Activated T-cell treated with anti-CD3 and anti-CD28 coated beads for 4 hours (primary cell): ENCODE measurements around the gene CXCR3.
"Not testable (repeated sequence)": the region's sequence is repeated elsewhere in the genome, so short reads cannot be mapped to it uniquely, and the experiment has no call there.

ENCODE experiments used
- DNase-seq: peaks from one replicate; pipeline ENCODE4 v3.0.0-alpha.2; 2020

The CXCR3 gene

DNA sequence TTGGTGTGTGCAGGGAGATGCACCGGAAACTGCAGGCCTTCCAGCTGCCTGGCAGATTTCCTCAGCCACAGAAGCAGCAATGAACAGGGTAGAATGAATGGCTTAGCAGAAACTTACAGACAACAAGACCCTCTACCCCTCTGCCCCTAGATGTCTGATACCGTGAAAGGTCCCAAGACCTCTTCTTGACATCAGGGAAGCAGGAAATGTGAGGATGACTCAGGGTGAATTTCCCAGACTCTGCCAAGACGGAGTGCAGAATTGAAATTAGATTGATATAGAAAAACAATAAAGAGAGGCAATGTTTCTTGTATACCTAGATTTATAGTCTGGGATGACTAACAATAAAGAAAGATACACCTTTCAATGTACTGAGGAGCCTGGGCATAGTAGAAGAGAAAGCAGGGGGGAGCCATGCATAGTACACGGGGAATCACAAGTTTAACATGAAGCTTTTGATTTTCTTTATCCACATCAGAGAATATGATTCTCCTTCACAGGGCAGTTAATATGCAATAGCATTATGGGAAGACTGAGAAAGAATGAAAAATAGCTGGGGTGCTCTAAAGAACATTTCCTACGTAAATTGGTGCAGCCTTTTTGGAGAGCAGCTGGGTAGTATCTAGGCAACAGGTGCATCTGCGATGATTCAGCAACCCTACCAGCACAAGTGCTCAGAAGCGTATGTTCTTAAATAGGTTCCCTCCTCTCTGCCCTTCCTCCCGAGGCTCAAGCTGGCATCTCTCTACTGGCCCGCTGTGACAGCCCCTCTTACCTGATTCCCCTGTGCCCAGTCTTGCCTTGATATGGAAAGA lies 18.3 kb upstream of the CXCR3 start:
- DNase-seq: no peak

DNA sequence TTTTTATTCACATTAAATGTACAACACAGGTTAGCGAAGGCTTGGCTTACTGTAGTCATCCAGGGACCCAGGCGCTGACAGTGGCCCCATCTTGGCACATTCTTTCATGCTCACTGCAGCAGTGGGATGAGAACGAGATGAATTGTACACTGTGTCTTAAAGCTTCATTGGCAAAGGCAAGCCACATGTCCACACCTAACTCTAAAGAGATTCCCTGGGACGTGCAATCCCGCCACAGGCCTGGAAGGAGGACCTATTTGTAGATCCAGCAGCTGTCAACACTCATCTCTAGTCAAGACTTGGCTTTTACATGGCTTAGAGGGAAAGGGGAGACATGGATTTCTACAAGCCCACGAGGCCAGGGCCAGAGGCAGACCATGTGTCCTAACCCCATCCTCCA lies 16.1 kb upstream of the CXCR3 start:
- no peak for DNase-seq

GRCh38 chrX:71632923-71633657 lies 14.8 kb upstream of the CXCR3 start:
- no peak for DNase-seq

- DNase-seq: no peak
These were observed 11.2 kb upstream of the CXCR3 start for GRCh38 chrX:71629467-71629866.

- DNase-seq: no peak
These were observed 9.5 kb upstream of the CXCR3 start for GRCh38 chrX:71627588-71628404.

DNA sequence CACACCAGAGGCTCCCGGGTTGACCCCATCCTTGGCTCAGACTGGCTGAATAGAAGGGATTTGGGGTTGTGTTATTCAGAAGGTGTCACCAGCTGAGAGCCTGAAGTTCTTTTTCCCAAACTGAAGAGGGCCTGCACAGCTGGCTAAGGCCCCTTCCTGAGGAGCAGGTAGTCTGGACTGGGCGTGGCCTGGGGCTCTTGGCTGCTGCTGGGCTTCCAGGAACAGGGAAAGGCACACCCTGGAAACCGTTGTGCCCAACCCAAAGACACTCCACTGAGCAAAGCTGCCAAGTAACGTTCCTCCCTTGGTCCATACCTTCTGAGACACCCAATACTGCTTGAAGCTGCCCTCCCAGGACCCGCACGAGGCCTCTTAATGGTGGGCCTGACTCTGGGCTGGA lies 8.3 kb upstream of the CXCR3 start:
- no peak for DNase-seq

DNA sequence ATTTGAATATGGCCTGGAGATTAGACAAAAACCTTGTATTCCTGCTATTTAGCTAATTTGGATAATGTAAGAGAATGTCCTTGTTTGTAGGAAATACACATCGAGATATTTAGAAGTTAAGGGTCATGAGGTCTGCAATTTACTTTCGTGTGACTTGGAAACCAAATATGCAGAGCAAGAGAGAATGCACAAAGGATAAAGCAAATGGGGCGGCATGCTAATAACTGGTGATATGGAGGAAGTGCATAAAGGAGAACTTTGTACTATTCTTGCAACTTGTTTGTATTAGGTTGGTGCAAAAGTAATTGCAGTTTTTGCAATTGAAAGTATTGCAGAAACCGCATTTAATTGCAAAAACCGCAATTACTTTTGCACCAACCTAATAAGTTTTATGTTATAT lies 7.2 kb upstream of the CXCR3 start:
- DNase-seq: no peak

GRCh38 chrX:71623714-71624113 lies 5.4 kb upstream of the CXCR3 start:
- no peak for DNase-seq

GRCh38 chrX:71622576-71623450 lies 4.5 kb upstream of the CXCR3 start:
- DNase-seq: no peak

DNA sequence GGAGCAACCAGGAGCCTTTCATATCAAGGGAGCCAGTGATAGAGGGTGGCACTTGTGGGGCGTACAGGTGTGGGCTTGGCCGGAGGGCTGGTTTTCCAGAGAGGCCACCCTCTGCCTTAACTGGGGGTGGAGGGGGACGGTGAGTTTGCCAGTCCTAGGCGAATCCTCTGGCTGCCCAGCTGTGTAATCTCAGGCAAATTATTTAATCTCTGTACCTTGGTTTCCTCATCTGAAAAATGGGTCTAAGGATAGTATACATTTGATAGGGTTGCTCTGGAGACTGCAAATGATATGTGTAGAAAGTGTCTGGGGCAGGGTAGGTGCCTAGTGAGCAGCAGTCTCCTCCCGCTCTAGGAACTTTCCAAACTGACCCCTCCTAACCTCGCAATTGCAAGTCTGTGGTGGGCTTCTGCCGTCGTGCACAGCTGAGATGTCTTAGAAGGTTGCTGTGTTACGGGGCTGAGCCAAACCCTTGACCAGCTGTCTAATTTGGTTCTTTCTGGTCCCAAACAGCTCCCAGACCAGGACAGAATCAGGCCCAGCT lies 3.8 kb upstream of the CXCR3 start:
- no peak for DNase-seq

DNA sequence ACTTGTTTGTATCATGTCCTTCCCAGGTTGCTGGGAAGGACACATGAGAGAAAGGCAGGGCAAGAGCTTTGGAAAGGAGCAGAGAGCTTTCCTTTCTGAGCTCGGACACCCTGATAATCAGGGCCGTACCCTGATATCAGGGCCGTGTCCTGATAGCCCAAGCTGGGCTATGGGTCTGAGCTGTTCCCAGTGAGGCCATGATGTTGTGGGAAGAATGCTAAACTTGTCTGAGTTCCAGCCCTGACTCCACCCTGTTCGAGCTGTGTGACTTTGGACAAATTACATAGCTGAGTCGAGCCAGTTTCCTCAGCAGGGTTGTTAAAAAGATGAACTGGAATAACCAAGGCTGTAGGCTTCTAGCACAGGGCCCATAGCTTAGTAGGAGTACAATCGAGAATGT lies 3.3 kb upstream of the CXCR3 start:
- DNase-seq: no peak

- DNase-seq: no peak
These were observed 1.7 kb upstream of the CXCR3 start for GRCh38 chrX:71619986-71620385.

GRCh38 chrX:71619193-71619592 lies 882 bp upstream of the CXCR3 start:
- DNase-seq: peak; percentile 57

- no peak for DNase-seq
These were observed 476 bp upstream of the CXCR3 start for GRCh38 chrX:71618787-71619186.

GRCh38 chrX:71617742-71618141 lies 569 bp downstream of the CXCR3 start:
- DNase-seq: no peak

- DNase-seq: no peak
These were observed 1.4 kb downstream of the CXCR3 start for GRCh38 chrX:71616672-71617529.

DNA sequence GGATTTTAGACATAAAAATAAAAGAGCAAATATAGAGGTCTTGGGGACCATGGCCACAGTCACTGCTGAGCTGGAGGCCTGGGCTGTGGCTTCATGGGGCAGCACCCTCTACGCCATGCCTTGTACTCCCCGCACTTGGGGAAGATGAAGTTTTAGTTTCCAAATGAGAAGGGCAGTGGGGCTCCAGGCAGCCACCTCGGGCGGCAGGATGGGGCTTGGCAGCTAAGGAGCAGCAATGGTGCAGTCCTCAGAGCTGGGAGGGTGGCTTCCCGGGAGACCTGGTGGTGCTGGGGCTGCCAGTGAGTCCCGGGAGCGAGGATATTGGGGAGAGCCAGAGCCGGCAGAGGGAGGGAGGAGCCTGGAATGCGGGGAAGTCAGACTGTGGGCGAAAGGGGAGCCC lies 2.4 kb downstream of the CXCR3 start:
- DNase-seq: no peak

DNA sequence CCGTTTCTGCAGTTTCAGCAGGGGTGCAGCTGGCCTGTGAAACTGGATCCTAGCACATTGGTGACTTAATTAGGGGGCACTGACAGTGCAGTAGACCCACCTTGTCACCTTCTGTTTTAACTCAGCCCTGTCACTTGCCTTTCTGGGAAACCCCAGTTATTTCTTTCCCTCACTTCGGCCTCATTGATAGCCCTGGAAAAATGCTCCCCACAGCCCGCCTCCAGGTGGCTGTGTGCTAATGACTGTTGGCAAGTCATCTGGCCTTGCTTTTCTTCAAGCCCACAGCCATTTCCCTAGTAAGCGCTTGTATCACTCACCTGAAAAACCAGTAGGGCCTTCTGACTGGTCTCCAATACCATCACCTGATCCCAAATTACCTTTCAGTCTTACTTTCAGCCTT lies 3.3 kb downstream of the CXCR3 start:
- DNase-seq: no peak

DNA sequence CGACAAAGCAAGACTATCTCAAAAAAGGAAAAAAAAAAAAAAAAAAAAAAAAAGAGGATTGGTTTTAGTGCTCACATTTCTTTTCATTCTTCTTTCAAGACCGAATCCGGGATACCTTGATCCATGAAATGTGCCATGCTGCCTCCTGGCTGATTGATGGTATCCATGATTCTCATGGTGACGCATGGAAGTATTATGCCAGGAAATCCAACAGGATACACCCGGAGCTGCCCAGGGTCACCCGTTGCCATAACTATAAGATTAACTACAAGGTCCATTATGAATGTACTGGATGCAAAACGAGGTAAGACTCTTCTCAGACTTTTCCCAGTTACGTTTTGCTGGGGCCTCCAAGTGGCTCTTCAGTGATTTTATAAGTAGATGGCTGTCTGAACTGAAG lies 6.1 kb downstream of the CXCR3 start:
- DNase-seq: no peak

GRCh38 chrX:71611736-71612135 lies 6.6 kb downstream of the CXCR3 start:
- not testable (repeated sequence) for DNase-seq

GRCh38 chrX:71609095-71609750 lies 9.1 kb downstream of the CXCR3 start:
- no peak for DNase-seq
